Aorta (tissue), 5 donors: Measurements from ENCODE around the gene C18orf63. TPM values are rescaled to one million over a fixed set of nuclear protein-coding genes. Genes with fewer than 3 reads are reported as not detected.

Experiments used
- ATAC-seq: fragments of 200-7000 bp; cut with Tn5 transposase; one replicate; pipeline ENCODE4 v1.9.1; 2022; ENCODE audit warnings: moderate library complexity; ENCODE audit not compliant: low FRiP score
- DNase-seq, 2 donors: peaks; one replicate each; pipeline ENCODE4 v3.0.0-alpha.2; 2020
- H3K27ac ChIP-seq, 2 donors: one replicate each; pipeline ENCODE4 v1.5.1; 2013; ENCODE audit warnings: low read length in 2 of 2, mild to moderate bottlenecking in 2 of 2, moderate library complexity in 2 of 2, control low read depth in 1 of 2, inconsistent platforms in 1 of 2, low read depth in 1 of 2
- H3K27me3 ChIP-seq, 2 donors: one replicate each; pipeline ENCODE4 v1.6.1; 2013; ENCODE audit warnings: control low read depth in 1 of 2, low read length in 1 of 2, mild to moderate bottlenecking in 1 of 2, moderate library complexity in 1 of 2; ENCODE audit not compliant: insufficient read depth in 2 of 2, control insufficient read depth in 1 of 2
- H3K36me3 ChIP-seq, 2 donors: one replicate each; pipeline ENCODE4 v1.6.1; 2013; ENCODE audit warnings: control low read depth in 1 of 2, low read length in 1 of 2, mild to moderate bottlenecking in 1 of 2; ENCODE audit not compliant: insufficient read depth in 2 of 2, control insufficient read depth in 1 of 2
- H3K4me1 ChIP-seq, 2 donors: one replicate each; pipeline ENCODE4 v1.6.1; 2013; ENCODE audit warnings: low read length in 2 of 2, control low read depth in 1 of 2, mild to moderate bottlenecking in 1 of 2, moderate library complexity in 1 of 2; ENCODE audit not compliant: insufficient read depth in 2 of 2, control insufficient read depth in 1 of 2
- H3K4me3 ChIP-seq, 2 donors: one replicate each; pipeline ENCODE4 v1.5.1; 2013; ENCODE audit warnings: low read length in 2 of 2, control low read depth in 1 of 2, mild to moderate bottlenecking in 1 of 2
- H3K9me3 ChIP-seq: one replicate; pipeline ENCODE4 v1.6.1; 2013; ENCODE audit warnings: mild to moderate bottlenecking, low read length; ENCODE audit not compliant: control insufficient read depth
- WGBS, 2 donors: extraction: QIAGEN DNeasy Blood & Tissue Kit; methylation state at CpG; one replicate each; pipeline ENCODE4 v1.1.7; 2013; 5-methylcytosine and 5-hydroxymethylcytosine counted together
- intact Hi-C, 2 donors: fragments of 100-400 bp; cut with DNase I; formaldehyde crosslinking; loops; one replicate each; pipeline versions ENCODE4 v1.14.2 to v1.15.0; 2022
- polyA plus RNA-seq, 2 donors: library from polyadenylated mRNA; stranded (reverse); fragments of 200-250 nt; gene quantifications; one replicate each; pipeline ENCODE4 v1.2.3, GENCODE V29; 2013
- total RNA-seq, 2 donors: library from RNA; stranded (reverse); fragmentation: NEBNext Ultra II Directional; extraction: Animal tissue kit (Norgen Biotek cat#: 25700); gene quantifications; one replicate each; pipeline ENCODE4 v1.2.1, GENCODE V29; 2021
- donor health status: healthy with polysubstance abuse.
- donor health status: Bipolar disorder and iron deficiency.
- donor health status: DM: no; HTN: no; CAD: no.
- donor health status: DM: no; HTN: no; CAD: no.
- donor health status: DM: yes; HTN: yes; CAD: no.

The C18orf63 gene
- total and polyA plus RNA-seq, 4 donors: not detected

DNA sequence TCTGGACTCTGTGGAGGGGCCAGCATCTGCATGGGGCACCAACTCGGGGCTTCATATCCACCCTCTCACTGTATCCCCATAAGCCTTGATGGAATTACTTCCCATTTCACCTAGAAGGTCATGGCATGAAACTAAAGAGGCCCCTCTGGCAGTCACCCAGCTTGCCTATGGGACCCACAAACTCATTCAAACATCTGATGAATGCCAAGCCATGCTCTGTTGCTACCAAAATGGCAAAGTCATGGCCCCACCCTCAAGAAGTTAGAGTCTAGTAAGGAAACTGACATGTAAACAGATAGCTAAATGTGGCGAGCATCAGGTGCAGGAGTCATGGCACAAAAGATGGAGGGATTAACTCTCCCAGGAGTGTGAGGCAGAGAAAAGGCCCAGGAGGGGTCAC lies 38.3 kb upstream of the C18orf63 start:
- H3K36me3 ChIP-seq: no peaks in the 10 kb centered on the region
- no peak overlapping the region for H3K27ac ChIP-seq
- no peaks in the 10 kb centered on the region for H3K27me3 ChIP-seq
- whole genome bisulfite sequencing, 2 donors: 88 to 95% methylated on average over 2 of the region's 2 CpGs
- DNase-seq (no peak), ATAC-seq (no peak)
- intact Hi-C loops: no loop called here
- H3K4me1 ChIP-seq: no peaks in the 10 kb centered on the region
- H3K4me3 ChIP-seq: no peak overlapping the region
- H3K9me3 ChIP-seq: no peaks in the 10 kb centered on the region

DNA sequence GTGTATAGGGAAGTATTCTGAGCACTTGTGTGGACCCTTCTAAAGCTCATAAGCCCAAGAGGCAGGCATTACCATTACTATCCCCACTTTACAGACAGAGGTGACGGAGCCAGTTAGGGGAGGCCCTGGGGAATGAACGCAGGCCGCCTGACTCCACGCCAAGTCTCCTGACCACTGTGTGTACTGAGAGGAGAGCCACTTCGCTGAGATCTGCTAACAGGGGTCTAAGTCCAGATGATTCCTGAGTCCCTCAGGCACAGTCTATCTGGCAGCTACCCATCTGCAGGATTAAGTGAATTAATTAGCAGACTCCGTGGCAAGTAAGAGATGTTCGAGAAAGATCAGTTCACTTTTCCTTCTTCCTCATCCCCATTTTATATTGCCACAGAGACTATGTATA lies 37.6 kb upstream of the C18orf63 start:
- Histone ChIP-seq H3K36me3 (no peaks in the 10 kb centered on the region), H3K27ac (no peak overlapping the region), H3K4me1 (no peaks in the 10 kb centered on the region), H3K4me3 (no peak overlapping the region), H3K9me3 (no peaks in the 10 kb centered on the region), H3K27me3 (no peaks in the 10 kb centered on the region)
- WGBS, 2 donors: 91 to 94% methylated on average over 7 of the region's 7 CpGs
- DNase-seq: no peak
- no peak for ATAC-seq
- intact Hi-C loops: no loop called here

DNA sequence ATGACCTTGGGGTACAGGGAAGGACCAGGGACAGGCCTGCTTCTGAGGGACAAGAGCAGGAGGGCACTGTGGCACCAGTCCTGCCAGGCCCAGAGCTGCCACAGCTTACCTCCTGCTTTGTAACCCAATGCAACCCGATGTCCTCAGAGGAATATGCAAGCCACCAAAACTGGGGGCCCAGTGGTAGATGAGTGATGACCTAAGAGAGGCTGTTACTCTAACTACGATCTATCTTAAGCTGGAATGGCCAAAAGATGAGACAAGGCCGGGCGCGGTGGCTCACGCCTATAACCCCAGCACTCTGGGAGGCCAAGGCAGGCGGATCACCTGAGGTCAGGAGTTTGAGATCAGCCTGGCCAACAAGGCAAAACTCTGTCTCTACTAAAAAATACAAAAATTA lies 36.7 kb upstream of the C18orf63 start:
- DNase-seq: no peak
- ATAC-seq: no peak
- Histone ChIP-seq H3K9me3 (no peaks in the 10 kb centered on the region), H3K36me3 (no peaks in the 10 kb centered on the region), H3K27ac (no peak overlapping the region), H3K4me1 (no peaks in the 10 kb centered on the region), H3K4me3 (no peak overlapping the region), H3K27me3 (no peaks in the 10 kb centered on the region)
- intact Hi-C loops: no loop called here
- 97 to 98% methylated on average over 7 of the region's 7 CpGs for WGBS, 2 donors

DNA sequence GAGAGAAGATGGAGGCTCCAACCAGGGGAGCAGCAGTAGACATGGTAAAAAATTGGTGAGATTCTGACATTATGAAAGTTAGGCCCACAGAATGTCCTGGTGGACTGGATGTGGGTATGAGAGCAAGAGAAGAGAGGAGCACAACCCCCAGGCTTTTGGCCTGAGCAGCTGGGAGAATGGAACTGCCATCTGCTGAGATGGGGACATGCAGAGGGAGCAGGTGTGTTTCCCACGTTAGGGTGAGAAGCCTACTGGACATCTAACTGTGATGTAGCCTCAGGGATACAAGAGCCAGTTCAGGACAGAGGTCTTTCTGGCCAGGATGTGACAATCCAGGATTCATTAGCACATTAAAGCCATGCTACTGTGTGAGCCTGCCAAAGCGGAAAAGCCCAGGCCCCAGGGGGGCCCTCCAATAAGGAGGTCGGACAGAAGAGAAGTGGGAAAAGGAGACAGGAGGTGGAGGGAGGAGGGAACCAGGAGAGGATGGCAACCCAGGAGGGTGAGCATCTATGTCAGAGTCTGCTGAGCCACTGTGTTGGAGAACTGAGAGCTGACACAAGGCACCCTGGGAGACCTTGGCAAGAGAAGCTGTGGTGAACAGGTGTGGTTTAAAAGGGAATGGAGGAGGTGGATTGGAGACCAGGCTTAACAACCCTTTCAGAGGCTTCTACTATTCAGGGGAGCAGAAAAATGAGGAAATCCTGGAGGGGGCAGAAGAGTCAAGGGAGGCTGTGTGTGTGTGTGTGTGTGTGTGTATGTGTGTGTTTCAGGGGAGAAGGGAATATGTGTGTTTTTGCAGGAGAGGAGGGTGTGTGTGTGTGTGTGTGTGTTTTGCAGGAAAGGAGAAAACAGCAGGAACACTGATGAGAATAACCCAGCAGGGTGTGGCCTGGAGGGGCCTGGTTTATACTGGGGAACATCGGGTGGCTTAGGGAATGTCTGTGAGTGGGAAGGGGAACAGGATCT lies 34.3 kb upstream of the C18orf63 start:
- Histone ChIP-seq H3K4me3 (no peak overlapping the region), H3K27me3 (no peaks in the 10 kb centered on the region), H3K4me1 (no peaks in the 10 kb centered on the region), H3K36me3 (no peaks in the 10 kb centered on the region), H3K27ac (no peak overlapping the region), H3K9me3 (no peaks in the 10 kb centered on the region)
- WGBS, 2 donors: 76 to 83% methylated on average over 4 of the region's 4 CpGs
- DNase-seq: no peak
- intact Hi-C loops: no loop called here
- ATAC-seq: peak; percentile 2

DNA sequence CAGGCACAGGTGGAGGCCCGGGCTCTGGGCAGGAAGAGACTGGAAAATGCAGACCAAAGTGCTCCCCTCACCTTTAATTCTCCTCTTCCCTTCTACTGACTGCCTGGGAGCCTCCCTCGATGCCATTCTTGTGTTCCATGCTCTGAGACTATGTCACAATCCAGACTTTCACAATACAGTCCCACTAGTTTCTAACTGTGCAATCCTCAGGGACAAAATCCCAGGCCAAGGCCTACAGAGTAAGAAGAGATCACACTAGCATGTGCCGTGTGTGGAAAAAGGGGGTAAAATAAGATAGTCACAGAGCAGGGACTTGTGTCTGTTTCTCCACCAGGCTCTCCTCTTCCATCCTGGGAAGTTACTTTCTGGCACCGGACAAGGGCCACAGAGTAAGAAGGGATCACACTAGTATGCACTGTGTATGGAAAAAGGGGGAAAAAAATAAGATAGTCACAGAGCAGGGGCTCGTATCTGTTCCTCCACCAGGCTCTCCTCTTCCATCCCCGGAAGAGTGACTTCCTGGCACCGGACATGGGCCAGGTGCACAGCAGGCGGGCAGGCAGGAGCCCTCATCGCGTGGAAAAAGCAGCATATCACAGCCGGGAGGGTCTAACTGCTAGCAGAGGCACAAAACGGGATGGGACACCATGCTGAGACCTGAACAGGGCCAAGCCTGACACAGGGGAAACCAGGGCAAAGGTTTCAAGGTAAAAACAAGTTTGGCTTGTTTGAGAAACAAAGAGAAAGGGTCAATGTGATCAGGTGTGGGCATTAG lies 33.5 kb upstream of the C18orf63 start:
- no peak for DNase-seq
- intact Hi-C loops: no loop called here
- Histone ChIP-seq H3K4me3 (no peak overlapping the region), H3K9me3 (no peaks in the 10 kb centered on the region), H3K27me3 (no peaks in the 10 kb centered on the region), H3K36me3 (no peaks in the 10 kb centered on the region), H3K4me1 (no peaks in the 10 kb centered on the region), H3K27ac (no peak overlapping the region)
- 80 to 83% methylated on average over 12 of the region's 12 CpGs for WGBS, 2 donors
- peak; percentile 60 for ATAC-seq

DNA sequence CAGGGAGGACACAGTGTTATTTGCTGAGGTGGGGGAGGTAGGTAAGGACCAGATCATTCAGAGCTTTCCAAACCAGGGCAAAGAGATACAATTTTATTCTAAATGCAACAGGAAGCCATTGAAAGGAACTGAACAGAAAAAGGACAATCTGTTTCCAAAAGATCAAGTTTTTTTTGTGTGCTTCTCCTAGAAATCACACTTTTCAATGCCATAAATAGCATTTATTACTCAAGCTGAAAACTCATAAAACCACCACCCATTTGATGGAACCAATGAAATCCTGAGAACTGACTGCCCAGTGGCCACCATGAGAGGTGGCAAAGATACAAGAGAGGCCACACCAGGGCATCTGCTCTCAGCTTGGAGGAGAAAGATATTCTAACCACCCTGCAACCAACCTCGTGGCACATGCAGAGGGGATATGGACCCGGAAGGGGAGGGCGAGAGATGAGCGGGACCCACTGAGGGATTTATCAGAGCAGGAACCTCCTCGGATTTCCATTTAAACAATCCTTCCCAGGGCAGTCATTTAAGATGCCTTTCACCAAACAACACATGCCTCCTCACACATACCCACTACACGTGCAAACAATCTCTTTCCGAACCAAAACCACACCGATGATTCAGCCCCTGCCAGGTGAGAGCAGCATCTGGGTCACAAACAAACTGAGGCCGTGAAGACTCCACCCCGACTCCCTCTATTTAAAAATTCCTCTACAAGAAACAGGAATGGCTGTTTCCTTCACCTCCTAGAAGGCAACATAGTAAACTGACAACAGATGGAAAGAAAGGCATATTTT lies 32.7 kb upstream of the C18orf63 start:
- Histone ChIP-seq H3K4me3 (no peak overlapping the region), H3K36me3 (no peaks in the 10 kb centered on the region), H3K9me3 (no peaks in the 10 kb centered on the region), H3K27ac (no peak overlapping the region), H3K4me1 (peaks cover 0 to under 1% of the 10 kb centered on the region in 2 donors), H3K27me3 (no peaks in the 10 kb centered on the region)
- 91 to 92% methylated on average over 10 of the region's 10 CpGs for WGBS, 2 donors
- intact Hi-C loops: no loop called here
- DNase-seq (no peak), ATAC-seq (no peak)

DNA sequence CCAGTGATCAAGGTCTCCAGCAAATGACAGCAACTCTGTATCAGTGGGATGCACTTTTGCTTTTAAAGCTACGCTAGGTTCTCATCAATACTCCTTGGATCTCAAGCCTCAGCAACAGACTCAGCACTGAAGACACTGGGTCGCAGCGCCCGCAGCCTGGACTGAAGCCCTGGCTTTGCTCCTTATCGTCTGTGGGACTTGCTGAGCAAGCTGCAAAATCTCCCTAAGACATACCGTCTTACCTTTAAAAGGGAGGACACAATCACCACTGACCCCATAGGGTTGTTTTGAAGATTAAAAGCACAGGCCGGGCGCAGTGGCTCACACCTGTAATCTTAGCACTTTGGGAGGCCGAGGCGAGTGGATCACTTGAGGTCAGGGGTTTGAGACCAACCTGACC lies 32.0 kb upstream of the C18orf63 start:
- Histone ChIP-seq H3K36me3 (no peaks in the 10 kb centered on the region), H3K4me1 (peaks cover 0 to 2% of the 10 kb centered on the region in 2 donors), H3K9me3 (no peaks in the 10 kb centered on the region), H3K4me3 (no peak overlapping the region), H3K27ac (no peak overlapping the region), H3K27me3 (no peaks in the 10 kb centered on the region)
- DNase-seq (no peak), ATAC-seq (no peak)
- WGBS, 2 donors: 92 to 93% methylated on average over 10 of the region's 10 CpGs
- intact Hi-C loops: no loop called here

DNA sequence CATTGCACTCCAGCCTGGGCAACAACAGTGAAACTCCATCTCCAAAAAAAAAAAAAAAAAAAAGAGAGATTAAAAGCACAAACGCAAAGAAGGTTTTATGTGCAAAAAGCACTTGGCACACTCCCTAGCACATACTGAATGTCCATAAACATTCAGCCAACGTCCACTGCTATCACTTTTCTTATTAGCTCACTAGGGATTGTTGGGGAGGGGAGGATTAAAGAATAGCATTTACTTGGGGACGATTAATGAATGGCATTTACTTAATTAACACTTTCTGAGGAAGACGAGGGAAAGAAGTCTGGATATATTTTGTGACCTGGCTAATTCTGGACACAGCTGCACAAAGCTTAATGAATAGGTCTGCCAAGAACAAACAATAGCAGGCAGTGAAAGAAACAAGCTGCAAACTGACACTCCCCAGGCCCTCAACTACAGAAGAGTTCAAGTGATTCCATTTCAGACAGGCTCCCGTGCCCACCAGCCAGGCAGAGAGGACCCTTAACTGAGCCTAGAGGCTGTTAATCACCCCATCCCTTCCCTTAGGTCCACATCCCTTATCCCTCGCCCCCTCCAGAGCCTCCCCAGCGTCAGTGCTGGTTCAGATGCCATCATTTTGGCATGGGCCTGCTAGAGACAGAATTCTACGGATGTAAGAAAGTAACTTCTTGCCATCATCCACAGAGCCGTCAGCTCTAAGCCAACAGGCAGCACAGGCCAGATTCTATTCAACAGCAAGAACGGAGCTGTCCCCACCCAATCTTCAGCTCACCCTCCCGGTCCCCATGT lies 31.3 kb upstream of the C18orf63 start:
- Histone ChIP-seq H3K27me3 (no peaks in the 10 kb centered on the region), H3K4me1 (peaks cover 0 to 2% of the 10 kb centered on the region in 2 donors), H3K36me3 (no peaks in the 10 kb centered on the region), H3K4me3 (no peak overlapping the region), H3K9me3 (no peaks in the 10 kb centered on the region), H3K27ac (no peak overlapping the region)
- ATAC-seq (no peak), DNase-seq (no peak)
- WGBS, 2 donors: 44 to 47% methylated on average over 11 of the region's 11 CpGs
- intact Hi-C loops: no loop called here
